NCI-H446 treated with DMSO at 0.1 percent for 48 hours (cell line): ENCODE measurements around the gene OVOL2.
"Not testable (repeated sequence)": the region's sequence is repeated elsewhere in the genome, so short reads cannot be mapped to it uniquely, and the experiment has no call there.

Source experiments
- DNase-seq: peaks from one replicate; lab custom pipeline; 2025; lab: John Stamatoyannopoulos, UW

The OVOL2 gene

DNA sequence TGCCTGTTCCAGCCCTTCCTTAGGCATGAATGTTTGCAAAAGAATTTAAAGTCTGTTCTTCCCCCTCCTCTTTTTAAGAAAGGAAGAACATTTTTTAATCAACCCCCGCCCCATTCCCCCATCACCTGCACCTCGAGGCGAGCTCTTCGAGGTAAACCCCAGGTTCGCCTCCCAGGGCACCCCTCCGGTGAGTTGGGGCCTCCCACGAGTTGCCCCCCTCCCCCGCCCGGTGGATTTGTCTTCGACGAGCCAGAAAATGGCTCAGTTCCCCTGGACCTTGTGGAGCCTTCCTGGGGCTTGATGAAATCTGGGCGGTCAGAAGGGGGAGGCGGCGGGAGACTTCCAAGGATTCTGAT, 256 bp upstream of the OVOL2 start:
- DNase-seq: no peak

GRCh38 chr20:18056174-18057100, 1.3 kb downstream of the OVOL2 start:
- no peak for DNase-seq

- DNase-seq: no peak
These were observed 2.5 kb downstream of the OVOL2 start for GRCh38 chr20:18055261-18055660.

DNA sequence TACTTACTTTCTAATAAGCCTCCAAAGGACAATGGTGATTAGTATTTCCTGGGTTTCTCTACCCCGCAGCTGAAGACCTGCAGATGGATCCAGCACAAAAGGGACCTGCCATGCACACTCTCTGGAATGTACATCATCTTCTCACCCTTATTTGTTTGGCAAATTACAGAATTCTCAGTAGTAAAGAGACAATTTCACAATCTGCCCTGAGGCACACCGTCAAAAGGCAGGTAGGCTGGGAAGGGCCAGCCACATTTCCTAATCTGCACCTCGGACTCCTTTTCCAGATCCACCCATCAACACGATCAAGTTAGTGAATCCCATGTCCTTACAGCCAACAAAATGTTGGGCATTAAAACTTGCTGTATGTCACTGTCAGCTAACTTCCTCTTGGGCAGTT, 4.9 kb downstream of the OVOL2 start:
- DNase-seq: no peak

GRCh38 chr20:18050628-18051027, 7.1 kb downstream of the OVOL2 start:
- DNase-seq: no peak

- no peak for DNase-seq
These were observed 9.5 kb downstream of the OVOL2 start for GRCh38 chr20:18048176-18048575.

- no peak for DNase-seq
These were observed 11.2 kb downstream of the OVOL2 start for GRCh38 chr20:18046535-18046934.

DNA sequence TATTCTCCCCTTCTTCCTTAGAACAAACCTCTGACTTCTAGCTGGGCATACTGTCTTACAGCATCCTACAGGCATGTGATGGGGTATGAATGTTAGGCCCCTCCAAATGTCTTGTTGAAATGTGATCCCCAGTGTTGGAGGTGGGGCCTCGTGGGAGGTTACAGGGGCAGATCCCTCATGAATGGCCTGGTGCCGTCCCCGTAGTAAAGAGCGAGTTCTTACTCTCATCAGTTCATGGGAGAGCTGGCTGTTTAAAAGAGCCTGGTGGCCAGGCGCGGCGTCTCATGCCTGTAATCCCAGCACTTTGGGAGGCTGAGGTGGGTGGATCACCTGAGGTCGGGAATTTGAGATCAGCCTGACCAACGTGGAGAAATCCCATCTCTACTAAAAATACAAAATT, 15.5 kb downstream of the OVOL2 start:
- DNase-seq: no peak

GRCh38 chr20:18041462-18041861, 16.3 kb downstream of the OVOL2 start:
- no peak for DNase-seq

DNA sequence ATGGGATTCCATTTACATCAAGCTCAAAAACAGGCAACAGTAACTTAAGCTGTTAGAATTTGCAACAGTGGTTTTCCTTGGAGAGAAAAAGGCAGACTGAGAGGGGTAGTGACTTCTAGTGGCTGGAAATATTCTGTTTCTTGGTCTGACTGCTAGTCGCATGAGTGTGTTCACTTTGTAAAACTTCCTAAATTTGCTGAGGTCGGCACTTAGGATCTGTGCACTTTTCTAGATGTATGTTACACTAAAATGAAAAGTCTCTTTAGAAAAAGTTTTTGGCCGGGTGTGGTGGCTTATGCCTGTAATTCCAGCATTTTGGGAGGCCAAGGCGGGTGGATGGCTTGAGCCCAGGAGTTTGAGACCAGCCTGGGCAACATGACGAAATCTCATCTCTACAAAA, 18.7 kb downstream of the OVOL2 start:
- DNase-seq: no peak

DNA sequence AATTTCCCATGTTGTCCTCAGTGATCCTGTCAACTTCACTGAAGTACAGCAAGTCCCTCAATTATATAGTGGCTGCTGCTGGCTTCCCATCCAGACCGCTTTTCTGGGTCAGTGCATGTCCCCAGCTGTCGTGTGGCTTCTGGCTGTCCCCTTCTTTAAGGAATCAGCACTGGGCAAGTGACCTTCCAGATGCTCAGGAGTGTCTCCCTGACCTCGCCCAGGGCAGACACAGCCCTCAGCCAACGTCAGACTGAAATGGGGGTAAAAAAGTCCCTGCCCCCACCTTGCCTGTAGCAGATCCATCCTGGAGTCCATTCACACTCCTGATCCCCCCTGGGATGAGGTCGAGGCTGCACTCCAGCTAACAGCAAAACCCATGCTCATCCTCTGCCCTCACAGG, 23.7 kb downstream of the OVOL2 start:
- DNase-seq: no peak

DNA sequence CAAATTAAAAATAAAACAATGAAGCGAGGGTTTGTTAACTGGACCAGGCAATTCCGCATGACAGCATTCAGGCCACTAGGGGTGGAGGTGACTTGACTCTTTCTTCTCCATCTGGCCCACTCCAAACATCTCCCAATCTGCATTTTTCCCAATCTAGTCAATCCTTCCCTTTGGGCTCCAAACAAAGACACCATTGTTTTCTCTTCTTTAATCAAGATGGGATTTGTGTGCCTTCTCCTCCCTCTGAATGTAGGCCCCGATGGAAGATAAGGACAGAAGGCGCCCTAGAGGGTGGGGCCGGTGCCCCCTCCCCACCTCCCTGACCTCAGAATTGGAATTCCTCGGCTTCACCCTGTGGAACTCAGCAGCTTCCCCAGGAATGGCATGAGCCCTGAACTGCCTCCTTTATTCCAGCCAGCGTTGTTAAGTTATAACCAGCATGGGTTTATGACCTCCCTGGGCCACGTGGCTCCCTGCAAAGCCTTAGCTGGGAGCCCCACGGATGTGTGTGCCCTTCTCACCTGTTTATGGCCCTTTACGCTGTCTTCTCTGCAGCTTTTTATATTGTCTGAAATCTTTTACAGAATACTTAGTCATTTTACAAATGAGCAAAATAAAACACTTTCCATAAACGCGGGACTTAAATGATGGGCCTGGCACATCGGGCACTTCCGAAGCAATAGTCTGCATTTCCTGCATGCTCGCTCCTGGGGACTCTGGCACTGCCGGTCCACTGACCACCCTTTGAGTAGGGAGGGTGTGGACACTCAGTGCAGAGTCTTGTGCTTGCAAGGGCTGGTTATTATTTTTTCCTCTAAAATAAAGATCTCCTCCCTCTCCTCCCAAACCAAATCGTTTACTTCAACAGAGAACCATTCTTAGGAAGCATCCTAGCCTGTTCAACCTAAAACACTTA, 24.5 kb downstream of the OVOL2 start:
- no peak for DNase-seq

GRCh38 chr20:18031888-18032509, 25.7 kb downstream of the OVOL2 start:
- no peak for DNase-seq

GRCh38 chr20:18031050-18031449, 26.7 kb downstream of the OVOL2 start:
- DNase-seq: no peak

DNA sequence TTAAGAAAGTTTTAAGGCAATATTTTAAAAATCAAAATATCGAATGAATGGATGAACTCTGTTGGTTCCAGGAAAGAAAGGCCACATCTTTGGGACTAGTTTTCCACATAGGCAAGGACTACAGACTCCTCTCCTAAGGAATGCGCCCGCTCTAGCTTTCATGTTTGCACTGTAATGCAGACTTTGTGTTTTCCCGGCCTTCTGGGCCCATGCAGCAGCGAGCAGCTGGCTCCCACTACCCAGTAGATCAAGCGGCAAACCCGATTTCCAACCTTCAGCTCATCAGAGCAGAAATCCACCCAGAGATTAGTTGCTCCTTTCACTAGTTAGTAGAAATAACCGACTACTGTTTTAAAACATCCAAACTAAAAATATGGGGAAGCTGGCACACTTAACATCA, 27.7 kb downstream of the OVOL2 start:
- DNase-seq: no peak

DNA sequence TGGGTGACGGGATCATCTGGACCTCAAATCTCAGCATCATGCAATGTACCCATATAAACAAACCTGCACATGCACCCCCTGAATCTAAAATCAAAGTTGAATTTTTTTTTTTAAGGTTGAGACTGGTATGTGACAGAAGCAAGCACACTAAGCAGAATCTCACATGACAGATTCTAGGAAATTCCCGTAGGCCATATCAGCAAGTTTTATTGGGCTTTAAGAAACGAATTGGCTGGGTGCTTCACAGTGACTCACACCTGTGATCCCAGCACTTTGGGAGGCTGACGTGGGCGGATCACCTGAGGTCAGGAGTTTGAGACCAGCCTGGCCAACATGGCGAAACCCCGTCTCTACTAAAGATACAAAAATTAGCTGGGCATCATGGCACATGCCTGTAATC, 30.7 kb downstream of the OVOL2 start:
- not testable (repeated sequence) for DNase-seq

DNA sequence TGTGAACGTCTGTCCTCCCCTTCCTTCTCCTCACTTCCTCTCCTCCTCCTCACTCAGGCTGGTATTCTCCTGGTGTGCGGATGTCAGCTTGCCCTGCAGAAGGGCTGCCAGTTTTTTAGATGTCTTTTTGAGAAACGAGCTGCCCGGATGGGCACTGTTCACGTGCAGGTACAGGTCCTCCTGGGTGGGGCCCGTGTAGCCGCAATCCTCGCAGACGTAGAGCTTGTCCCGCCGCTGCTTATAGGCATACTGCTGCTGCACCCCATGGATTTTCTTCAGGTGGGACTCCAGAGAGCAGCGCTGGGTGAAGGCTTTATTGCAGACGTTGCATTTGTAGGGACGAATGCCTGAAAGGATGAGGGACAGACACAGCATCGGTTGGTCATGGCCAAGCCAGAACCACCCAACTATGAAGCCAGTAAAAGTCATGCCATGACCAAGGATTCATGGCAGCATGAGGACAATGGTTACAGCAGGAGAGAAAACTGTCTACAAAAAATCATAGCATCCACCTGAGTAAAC, 33.0 kb downstream of the OVOL2 start:
- no peak for DNase-seq

- no peak for DNase-seq
These were observed 36.8 kb downstream of the OVOL2 start for GRCh38 chr20:18020931-18021330.

DNA sequence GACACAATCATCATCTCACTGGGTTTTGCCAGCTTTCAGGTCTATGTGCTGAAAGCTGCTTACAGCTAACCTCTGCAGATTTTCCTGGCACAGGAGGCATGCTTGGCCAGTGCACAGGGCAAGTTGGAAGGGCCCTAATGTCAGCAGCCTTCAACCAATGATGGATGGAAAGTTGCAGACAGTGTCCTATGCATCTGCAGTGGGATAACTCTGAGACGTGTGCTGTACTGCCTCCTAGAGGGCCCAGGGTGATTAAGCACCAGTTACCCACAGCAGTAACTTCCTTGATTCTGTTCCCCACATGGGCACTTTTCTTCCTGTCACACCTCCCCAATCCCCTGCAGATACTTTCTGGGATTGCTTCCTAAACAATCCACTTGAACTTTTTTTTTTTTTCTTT, 38.6 kb downstream of the OVOL2 start:
- DNase-seq: no peak

DNA sequence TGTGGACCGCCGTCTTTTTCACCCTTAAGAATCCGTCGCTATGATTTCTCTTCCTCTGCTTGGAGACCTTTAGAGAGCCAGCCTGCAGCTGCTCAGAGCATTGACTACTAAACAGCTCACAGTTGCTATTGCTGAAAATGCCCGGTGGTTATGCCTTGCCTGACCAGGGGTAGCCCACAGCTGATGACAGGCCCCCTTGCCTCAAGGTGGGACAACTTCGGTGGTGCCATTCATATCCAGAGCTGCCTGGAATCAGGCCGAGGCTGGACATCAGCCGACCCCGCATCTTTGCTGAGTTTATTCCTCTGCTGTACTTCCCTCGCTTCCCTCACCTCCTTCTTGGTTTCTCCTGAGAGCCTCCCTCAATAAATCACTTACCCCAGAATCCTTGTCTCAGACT, 39.6 kb downstream of the OVOL2 start:
- DNase-seq: no peak

DNA sequence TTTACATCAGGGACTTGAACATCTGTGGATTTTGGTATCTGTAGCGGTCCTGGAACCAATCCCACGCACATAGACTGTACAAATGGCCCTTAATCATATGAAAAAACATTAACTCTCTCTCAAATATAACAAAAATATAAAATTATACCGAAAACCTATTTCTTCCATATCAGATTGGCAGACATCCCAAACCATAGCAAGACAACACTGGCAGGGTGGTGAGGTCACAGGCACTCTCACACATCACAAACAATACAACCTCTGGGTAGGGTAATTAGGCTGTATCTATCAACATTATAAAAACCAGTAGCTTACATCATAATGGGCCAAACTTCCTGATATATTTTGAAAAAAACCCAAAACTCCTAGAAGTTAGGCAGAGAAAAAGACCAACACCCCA, 40.9 kb downstream of the OVOL2 start:
- DNase-seq: no peak

GRCh38 chr20:18014411-18014810, 43.3 kb downstream of the OVOL2 start:
- DNase-seq: no peak
